GM12865 (cell line): ENCODE results near the gene REPIN1.

Source experiments
- DNase-seq: peaks from one replicate; pipeline ENCODE4 v3.0.0; 2010; ENCODE audit warnings: low read depth
- H3K4me3 ChIP-seq: 2 replicates; pipeline ENCODE4 v1.5.1; 2011; ENCODE audit warnings: mild to moderate bottlenecking, low read depth, low read length, control low read depth
- TF ChIP-seq, protein P1 (sequence below): IDR thresholded peaks from 2 replicates; pipeline ENCODE4 v1.5.1; 2011; ENCODE audit warnings: low read length, control low read depth, low read depth, inconsistent platforms; ENCODE audit not compliant: insufficient read depth; ENCODE audit errors: missing control alignments

The REPIN1 gene

DNA sequence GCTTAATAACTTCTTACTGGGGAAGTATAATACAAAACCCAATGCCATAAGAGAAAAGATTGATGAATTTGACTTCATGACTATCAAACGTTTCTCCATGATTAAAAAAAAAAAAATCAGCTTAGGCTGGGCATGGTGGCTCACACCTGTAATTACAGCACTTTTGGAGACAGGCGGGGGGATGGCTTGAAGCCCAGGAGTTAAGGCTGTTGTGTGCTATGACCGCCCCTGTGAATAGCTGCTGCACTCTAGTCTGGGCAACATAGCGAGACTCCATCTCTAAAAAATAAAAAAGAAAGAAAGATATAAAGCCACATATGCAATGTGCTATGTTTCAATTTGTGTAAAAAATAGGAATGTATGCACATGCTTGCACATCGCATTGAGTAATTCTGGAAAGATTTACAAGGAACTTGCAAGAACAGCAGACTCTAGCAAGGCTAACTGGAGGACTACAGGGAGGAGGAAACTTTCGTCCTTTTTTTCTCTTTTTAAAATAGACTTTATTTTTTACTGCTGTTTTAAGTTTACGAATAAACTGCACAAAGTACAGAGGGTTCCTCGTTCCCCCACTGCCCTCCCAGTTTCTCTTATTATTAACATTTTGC is 16.9 kb upstream of the REPIN1 start:
- TF ChIP-seq, protein P1, sequence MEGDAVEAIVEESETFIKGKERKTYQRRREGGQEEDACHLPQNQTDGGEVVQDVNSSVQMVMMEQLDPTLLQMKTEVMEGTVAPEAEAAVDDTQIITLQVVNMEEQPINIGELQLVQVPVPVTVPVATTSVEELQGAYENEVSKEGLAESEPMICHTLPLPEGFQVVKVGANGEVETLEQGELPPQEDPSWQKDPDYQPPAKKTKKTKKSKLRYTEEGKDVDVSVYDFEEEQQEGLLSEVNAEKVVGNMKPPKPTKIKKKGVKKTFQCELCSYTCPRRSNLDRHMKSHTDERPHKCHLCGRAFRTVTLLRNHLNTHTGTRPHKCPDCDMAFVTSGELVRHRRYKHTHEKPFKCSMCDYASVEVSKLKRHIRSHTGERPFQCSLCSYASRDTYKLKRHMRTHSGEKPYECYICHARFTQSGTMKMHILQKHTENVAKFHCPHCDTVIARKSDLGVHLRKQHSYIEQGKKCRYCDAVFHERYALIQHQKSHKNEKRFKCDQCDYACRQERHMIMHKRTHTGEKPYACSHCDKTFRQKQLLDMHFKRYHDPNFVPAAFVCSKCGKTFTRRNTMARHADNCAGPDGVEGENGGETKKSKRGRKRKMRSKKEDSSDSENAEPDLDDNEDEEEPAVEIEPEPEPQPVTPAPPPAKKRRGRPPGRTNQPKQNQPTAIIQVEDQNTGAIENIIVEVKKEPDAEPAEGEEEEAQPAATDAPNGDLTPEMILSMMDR = no peak
- no peak for DNase-seq
- H3K4me3 ChIP-seq = no peak overlapping the region

DNA sequence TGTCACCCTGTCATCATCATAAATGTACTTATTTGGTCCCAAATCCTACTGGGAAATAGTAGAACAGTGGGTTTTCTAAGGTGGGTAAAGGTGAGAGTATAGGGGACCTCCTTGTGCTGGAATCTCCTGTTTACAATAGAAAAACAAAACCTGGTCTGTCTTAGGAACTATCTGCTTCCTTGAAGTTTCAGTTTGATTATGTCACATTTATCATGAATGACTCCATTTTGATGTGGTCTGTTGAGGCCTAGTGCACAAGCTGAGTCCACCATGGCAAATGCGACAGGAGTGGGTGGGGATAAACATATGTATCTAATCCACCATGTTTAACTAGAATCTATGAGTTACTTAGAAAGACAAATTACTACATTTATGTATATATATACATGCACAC is 13.0 kb upstream of the REPIN1 start:
- no peak overlapping the region for H3K4me3 ChIP-seq
- TF ChIP-seq, protein P1 = no peak
- no peak for DNase-seq

DNA sequence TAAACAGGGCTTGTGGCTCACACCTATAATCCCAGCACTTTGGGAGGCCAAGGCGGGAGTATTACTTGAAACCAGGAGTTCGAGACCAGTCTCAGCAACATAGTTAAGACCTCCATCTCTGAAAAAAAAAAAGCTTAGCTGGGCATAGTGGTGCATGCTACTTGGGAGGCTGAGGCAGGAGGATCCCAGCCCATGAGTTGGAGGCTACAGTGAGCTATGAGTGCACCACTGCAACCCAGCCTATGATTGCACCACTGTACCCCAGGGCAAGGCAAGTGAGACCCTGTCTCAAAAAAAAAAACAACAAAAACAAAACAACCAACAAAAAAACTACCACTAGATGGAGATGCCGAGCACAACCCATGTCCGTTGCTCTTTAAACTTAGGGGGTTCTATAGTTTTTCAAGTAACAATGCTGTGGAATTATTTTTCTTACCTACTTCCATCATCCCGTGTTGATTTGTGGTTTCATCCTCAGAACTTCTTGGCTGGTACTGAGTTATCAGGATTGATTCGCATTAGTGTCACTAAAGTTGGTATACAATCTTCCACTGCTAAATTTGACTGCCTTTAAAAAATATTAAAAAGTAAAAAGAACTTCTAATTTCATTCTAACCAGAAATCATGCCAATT is 12.2 kb upstream of the REPIN1 start:
- TF ChIP-seq, protein P1 = peak; percentile 66
- H3K4me3 ChIP-seq = no peak overlapping the region
- peak; percentile 65 for DNase-seq

DNA sequence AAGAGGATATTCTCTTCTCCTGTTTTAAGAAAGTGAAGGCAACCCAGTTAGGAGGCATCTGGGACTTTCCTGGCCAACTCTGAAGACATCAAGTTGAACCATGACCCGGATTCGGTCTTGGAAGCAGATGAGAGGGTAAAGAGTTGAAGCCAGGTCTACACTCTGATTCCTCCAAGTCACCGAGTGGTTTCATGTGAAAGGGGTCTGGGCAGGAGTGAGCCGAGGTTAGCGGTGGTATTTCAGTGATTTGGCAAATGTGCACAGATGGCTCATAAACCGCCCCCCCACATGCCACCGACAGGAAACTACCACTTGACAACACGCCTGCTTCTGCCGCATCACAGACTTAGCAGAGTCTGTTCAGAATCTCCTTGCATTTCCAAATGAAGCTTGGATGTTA is 11.4 kb upstream of the REPIN1 start:
- no peak overlapping the region for H3K4me3 ChIP-seq
- TF ChIP-seq, protein P1 = no peak
- DNase-seq = peak; percentile 68

DNA sequence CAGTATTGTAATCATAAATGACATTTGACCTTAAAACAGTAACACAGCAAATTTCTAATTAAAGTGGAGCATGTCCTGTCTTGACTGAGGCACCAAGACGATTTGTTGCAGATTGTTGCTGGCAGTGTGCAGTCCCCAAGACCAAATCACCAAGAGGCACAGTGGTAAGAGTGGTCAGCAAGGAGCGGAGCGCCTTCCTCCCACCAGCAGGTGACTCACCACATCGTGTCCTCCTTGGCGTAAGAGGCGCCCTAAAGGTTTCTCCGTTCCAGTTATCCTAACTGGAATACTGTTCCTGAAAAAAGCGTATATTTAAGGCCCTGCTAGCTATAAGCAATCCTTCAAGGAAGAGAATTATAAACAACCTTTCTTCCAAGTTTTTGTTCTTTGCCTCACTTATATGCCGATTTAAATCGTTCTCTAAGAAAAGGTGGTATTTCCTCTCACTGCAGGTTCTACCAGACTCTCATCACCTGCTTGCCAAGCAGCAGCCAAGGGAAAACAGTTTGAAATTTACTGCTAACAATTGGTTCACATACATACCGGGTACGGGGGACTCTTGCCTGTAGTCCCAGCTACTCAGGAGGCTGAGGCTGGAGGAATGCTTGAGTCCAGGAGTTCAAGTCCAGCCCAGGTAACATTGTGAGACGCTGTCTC is 10.7 kb upstream of the REPIN1 start:
- no peak overlapping the region for H3K4me3 ChIP-seq
- no peak for DNase-seq
- TF ChIP-seq, protein P1 = no peak

DNA sequence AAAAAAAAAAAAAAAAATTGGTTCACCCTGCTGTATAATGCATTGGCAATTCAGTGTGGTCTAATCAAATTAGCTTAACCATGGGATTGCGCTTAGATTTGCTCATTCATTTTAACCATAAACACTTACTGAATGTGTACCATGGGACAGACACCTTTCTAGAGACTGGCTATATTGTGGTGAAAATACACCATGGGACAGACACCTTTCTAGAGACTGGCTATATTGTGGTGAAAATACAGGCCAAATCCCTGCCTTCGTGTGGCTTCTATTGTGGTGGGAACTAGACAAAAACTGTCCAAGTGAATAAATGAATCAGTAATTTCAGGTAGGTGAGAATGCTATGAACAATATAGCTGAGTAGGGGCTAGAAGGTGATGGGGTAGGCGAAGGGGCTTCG is 10.2 kb upstream of the REPIN1 start:
- no peak overlapping the region for H3K4me3 ChIP-seq
- TF ChIP-seq, protein P1 = no peak
- DNase-seq = no peak
